GM13976 (cell line): ENCODE measurements around the gene ROR2.

Experiments
- DNase-seq: peaks from one replicate; pipeline ENCODE4 v3.0.0; 2012; ENCODE audit warnings: low spot score
- CTCF ChIP-seq: IDR thresholded peaks from 2 replicates; pipeline ENCODE4 v1.5.1; 2012; ENCODE audit warnings: borderline replicate concordance, mild to moderate bottlenecking; ENCODE audit not compliant: insufficient read depth; ENCODE audit errors: extremely low read depth, missing control alignments, control extremely low read depth
- in situ Hi-C: fragments of 300-500 bp; cut with MboI; formaldehyde crosslinking; loops from one replicate; pipeline ENCODE4 v1.12.0; 2022; ENCODE audit warnings: low sequenced_read_pairs, mixed read lengths, inconsistent platforms; ENCODE audit not compliant: unreplicated experiment

The ROR2 gene

GRCh38 chr9:91820126-91820750 is 129.8 kb downstream of the ROR2 start:
- in situ Hi-C loops = no loop called here
- TF ChIP-seq CTCF = no peak
- DNase-seq = no peak

GRCh38 chr9:91818647-91819403 is 131.2 kb downstream of the ROR2 start:
- in situ Hi-C loops = no loop called here
- DNase-seq = no peak
- no peak for TF ChIP-seq CTCF

- TF ChIP-seq CTCF = no peak
- in situ Hi-C loops = no loop called here
- DNase-seq = no peak
Measured at GRCh38 chr9:91818225-91818585, 131.8 kb downstream of the ROR2 start.

- TF ChIP-seq CTCF = no peak
- DNase-seq = no peak
- in situ Hi-C loops = no loop called here
Measured at GRCh38 chr9:91817493-91818224, 132.4 kb downstream of the ROR2 start.

GRCh38 chr9:91817106-91817492 is 132.9 kb downstream of the ROR2 start:
- TF ChIP-seq CTCF = no peak
- no peak for DNase-seq
- in situ Hi-C loops = no loop called here

- TF ChIP-seq CTCF = no peak
- DNase-seq = no peak
- in situ Hi-C loops = no loop called here
Measured at GRCh38 chr9:91816356-91816755, 133.7 kb downstream of the ROR2 start.
